GM12801 (cell line): ENCODE results near the gene TMCC2.

Source experiments
- TF ChIP-seq, protein P1 (sequence below): IDR thresholded peaks from one replicate; pipeline ENCODE4 v1.5.1; 2011; ENCODE audit warnings: control low read depth; ENCODE audit not compliant: insufficient read length; ENCODE audit errors: extremely low read depth

The TMCC2 gene

DNA sequence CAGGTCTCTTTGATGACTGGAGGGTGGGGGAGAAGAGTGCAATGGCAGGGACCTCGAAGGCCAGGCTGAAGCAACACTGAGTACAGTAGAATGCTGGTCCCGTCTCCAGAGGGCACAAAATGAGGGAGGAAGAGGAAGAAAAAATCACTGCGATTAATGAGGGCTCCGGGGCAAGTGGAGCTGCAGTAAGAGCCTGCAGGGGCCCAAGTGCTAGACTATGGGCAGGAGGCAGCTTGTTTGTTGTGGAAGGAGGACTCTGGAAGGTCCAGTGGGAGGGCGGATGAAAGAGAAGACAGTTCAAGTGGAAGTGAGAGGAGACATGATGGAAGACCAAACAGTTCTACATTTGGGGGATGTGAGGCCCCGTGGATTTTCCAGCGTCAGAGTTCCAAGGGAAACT is 17.4 kb downstream of the TMCC2 start:
- TF ChIP-seq, protein P1, sequence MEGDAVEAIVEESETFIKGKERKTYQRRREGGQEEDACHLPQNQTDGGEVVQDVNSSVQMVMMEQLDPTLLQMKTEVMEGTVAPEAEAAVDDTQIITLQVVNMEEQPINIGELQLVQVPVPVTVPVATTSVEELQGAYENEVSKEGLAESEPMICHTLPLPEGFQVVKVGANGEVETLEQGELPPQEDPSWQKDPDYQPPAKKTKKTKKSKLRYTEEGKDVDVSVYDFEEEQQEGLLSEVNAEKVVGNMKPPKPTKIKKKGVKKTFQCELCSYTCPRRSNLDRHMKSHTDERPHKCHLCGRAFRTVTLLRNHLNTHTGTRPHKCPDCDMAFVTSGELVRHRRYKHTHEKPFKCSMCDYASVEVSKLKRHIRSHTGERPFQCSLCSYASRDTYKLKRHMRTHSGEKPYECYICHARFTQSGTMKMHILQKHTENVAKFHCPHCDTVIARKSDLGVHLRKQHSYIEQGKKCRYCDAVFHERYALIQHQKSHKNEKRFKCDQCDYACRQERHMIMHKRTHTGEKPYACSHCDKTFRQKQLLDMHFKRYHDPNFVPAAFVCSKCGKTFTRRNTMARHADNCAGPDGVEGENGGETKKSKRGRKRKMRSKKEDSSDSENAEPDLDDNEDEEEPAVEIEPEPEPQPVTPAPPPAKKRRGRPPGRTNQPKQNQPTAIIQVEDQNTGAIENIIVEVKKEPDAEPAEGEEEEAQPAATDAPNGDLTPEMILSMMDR, result no peak

DNA sequence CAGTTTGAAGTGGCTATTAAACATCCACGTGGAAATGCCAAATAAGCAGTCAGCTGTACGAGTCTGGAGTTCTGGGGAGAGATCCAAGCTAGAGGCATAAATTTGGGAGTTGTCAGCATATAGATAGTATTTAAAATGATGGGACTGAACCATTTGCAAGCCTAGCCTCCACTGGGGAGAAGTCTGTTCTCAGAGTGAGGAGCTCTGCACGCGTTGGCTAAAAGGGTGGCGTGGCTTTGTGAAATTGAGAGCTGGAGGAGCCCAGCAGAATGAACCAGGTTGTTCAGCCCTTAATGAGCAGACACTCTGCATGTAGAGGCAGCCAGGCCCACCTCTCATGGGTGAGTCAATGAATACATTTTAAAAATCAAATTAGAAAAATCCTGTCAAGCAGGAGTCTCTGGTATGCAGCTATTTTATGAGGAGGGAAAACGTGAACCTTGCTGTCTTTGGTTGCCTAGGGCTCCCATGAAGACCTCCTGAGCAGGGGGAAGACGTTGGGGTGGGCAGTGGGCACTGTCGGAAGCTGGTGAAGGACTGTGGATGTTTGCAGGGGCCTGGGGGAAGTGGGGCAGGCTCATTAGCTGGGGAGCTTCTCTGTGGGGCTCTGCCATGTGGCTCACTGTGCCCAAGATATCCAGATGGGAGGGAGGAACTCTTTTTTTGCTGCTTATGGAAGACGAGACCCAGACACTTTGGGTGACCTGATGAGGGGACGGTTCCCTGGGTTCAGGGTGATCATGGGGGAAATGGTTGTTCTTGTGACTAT is 18.8 kb downstream of the TMCC2 start:
- TF ChIP-seq, protein P1, result no peak

DNA sequence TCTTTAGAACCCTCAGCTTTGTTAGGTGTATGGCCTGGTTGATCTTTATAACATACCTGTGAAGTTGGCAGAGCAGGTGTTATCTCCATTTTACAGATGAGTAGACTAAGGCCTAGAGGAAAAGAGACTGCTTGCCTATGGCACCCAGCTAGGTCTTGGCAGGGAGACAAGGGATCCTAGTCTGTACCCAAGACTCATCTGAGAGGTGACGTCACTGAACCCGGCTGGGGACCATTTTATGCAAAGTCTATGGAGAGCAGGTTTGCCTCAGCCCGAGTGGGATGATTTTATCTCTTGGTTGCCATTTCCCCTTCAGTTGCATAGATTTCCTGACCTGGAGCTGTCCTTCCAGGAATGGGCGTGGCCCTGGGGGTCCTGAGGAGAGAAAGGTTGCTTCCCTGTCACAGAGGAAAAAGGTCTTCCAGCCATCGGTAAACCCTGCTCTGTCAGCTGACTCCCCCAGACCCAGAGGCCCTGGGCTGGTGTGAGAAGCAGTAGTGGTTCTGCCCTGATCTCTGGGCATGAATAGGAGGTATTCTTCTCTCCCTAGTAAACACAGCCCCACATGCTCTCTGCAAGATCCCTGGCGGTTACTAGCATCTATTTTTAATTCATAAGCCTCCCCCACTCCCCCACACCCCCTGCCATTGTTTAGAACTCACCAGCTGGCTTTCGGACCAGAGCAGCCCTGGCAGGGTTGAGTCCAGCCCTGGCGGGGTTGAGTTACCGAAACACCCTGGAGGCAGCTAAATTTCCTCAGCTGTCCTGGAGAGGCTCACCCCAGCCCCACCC is 19.6 kb downstream of the TMCC2 start:
- TF ChIP-seq, protein P1, result no peak

DNA sequence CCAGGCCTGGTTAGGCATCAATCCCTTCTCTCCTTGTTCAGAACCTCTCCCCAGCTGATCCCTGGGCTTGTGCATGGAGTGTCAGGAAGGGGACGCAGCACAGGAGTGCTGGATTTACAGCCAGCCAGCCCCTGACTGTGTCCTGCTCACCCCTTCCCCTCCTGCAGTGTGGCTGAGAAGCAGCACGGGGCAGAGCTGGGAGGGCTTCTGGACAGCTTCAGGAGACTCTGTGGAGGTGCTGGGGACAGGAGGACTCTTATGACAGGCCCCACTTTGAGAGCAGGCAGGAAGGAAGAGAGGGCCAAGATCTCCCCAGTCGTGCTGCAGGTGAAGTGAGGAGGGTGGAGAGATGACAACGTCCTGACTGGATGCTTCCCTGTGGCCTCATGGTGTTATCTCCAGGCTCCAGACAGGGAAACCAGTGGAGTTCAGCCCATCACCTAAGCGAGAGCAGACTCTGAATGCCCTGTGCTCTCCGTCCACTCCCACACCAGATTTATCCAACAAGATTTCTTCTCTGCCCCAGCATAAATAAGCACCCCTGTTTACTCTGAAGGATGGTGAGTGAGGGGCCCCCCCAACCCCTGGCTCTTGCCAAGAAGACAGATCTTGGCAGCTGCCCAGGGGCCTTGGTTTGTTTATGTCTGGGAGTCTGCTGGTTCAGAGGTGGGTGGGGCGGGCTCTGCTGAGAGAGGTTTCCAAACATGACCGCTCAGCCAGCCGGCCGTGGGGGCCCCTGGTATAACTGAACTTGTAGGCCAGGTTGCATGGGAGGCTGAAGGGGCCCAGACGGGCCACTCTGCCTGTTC is 21.3 kb downstream of the TMCC2 start:
- TF ChIP-seq, protein P1, result no peak

DNA sequence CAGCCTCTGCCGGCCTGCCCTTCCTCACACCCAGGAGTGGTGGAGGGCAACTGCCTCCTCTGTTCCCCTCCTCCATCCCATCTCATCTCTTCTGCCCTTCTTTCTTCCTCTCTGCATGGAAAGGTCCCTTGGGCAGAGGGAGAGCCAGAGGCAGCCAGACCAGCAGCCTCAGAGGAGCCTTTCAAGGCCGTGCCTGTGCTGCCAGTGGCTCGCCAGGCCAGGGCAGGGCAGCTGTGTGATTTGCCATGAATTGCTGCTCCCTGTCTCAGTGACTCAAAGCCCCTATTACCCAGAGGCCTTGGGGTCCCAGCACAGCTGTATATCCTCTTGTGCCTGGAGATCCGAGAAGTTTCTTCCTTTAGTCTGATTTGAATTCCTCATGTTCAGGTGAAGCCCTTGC is 21.9 kb downstream of the TMCC2 start:
- TF ChIP-seq, protein P1, result no peak

DNA sequence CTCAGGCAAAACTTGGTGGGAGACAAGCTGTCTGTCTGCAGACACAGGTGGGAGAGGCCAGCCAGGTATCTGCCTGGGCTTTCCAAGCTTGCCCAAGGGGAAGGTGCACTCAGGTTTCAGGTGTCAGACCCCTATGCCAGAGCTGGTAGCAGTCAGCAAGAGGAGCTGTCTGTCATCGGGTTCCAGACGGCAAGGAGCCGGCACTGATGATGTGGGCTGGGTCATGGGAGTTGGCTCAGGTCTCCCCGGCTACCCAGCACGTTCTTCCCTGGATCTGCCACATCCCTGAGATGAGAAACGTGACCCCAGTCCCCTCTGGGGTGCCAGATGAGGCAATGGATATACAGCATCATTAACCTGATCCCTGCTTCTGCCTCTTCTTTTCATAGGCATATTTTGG is 23.0 kb downstream of the TMCC2 start:
- TF ChIP-seq, protein P1, result no peak

DNA sequence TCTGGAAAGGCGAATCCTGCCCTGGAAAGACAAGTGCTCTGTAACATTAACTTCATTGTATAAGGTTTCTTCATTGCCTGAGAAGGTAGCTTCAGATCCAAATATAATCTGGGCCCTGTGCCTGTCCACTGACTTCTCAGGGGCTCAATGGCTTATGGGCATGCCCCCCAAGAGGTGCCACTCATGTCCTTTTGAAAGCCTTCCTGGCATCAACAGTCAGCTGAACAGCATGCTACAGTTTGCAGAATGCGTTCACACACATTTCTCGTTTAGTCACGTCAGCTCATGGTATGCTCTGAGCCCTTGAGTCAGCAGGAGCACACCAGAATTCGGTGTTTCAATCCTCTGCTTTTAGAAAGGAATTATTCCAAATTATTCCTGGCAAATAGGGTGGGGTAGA is 23.8 kb downstream of the TMCC2 start:
- TF ChIP-seq, protein P1, result no peak
